GM12873 (cell line): ENCODE data around the gene C10orf67.

Experiments used
- TF ChIP-seq, protein P1 (sequence below): IDR thresholded peaks from 2 replicates; pipeline ENCODE4 v1.5.1; 2012; ENCODE audit warnings: low read depth, mild to moderate bottlenecking, moderate library complexity, low read length, control low read depth; ENCODE audit not compliant: insufficient read depth; ENCODE audit errors: missing control alignments

The C10orf67 gene

DNA sequence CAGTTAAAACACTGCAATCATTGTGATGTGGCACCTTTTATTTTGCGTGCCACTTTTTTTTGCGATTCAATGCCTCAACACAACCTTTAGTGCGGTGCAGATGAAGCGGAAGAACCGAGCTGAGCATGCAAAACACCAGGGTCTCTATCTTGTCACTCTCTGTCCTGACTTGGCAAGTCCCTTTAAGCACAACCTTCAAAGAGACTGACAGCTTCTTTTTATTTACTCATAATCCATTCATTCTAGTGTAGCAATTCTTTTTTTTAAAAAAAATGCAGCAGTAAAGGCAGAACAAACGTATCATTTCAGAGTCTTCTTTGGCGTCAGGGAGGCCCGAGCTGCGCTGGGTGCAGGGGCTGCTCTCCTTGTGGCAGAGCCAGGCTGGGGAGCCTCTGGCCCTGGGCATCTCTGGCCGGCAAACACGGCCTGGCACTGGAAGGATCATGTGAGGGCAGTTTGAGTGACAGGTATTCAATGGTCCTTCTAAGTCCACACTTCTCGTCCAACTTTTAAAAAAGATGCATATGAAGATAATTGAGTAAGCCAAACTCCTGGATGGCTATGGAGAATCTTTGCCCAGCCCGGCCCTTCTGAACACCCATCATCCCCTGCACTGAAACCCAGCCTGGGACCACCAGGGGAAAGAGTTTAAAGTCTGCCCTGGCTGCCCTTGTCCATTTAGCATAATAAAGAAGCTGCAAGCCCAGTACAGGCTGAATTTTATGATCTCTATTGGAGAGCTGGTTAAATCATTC is 148.6 kb downstream of the C10orf67 start:
- TF ChIP-seq, protein P1, sequence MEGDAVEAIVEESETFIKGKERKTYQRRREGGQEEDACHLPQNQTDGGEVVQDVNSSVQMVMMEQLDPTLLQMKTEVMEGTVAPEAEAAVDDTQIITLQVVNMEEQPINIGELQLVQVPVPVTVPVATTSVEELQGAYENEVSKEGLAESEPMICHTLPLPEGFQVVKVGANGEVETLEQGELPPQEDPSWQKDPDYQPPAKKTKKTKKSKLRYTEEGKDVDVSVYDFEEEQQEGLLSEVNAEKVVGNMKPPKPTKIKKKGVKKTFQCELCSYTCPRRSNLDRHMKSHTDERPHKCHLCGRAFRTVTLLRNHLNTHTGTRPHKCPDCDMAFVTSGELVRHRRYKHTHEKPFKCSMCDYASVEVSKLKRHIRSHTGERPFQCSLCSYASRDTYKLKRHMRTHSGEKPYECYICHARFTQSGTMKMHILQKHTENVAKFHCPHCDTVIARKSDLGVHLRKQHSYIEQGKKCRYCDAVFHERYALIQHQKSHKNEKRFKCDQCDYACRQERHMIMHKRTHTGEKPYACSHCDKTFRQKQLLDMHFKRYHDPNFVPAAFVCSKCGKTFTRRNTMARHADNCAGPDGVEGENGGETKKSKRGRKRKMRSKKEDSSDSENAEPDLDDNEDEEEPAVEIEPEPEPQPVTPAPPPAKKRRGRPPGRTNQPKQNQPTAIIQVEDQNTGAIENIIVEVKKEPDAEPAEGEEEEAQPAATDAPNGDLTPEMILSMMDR, result no peak

DNA sequence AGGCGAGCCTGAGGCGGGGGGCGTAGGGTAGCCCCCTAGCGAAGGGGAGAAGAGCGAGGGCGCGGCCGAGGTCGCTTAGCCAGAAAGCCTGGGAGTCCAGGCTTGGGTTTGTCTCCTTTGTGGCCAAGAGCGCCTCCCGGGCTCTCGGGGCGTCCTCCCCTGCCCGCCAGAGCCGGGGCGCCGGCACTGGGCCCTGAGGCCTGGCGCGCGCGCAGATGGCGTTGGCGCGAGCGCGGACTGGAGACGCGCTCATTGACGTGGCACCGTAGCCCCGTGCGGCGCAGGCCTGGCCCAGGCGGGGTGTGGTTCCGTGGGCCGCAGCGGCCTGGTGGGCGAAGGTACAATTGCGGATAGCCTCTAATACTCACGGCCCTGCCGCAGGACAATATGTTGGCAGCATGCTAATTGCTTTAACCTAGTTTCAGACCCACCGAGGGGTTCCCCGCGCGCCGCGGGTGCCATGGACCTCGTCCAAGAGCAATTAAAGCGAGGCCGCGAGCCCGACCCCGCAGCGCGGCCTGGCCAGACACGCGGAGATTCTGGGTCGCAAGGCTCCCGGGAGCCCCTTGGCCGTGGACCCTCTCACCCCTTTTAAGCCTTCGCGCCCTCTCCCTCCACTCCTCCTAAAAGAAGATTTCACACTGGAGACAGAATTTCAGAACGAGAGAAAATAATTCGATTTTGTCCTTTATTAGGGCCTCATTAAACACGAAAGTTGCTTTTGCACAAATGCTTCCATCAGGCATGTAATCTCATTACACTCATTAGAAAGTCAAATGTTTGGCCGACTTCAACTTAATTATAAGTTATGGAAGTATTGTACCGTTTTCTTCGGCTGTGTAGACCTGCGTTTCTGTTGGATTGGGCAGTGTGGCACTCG is 149.4 kb downstream of the C10orf67 start:
- TF ChIP-seq, protein P1, result no peak

DNA sequence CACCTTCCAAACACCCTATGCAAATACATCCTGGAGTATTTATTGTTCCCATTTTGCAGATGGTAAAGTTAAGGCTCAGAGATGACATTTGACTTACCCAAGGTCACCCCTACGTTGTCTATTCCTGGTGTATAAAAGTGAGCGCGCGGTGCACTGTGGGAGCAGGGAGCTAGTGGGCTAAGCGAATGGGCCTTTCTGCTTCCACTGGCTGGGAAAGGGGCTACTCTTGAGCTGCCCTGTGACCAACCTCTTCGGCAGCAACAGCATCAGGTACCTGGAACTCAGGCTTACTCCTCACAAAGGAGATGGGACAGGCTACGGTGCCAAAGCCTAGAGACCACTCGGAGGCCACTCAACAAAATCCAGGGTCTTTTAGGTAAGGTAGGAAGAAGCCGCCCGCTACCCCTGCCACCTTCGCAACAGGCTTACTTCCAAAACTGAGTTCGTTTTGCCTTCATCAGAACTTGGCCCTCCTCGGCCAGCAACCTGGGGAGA is 150.1 kb downstream of the C10orf67 start:
- TF ChIP-seq, protein P1, result no peak

DNA sequence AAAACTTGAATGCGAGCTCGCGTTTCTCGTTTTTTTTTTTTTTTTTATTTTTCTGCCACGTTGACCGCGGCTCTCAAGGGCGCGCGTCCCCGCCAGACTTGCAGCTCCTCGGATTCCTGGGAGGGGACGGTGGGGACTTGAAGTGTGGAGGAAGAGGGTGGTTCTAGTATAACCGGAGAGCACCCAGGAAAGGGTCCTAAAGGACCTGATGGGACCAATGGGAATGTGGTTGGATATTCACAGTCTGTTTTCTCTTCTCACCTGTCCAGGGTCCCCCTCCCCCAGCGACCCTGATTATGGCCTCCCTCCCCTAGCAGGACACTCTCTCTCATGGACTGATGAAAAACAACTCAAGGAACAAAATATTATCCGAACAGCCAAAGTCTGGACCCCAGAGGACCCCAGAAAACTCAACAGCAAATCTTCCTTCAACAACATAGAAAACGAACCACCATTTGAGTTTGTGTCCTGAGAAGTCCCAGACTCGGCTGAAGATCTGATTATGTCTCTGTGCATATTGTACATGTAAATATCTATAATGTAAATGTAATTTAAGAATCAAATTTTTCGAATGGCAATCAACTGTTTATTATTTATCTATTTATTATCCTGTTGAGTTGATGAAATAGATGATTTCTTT is 151.0 kb downstream of the C10orf67 start:
- TF ChIP-seq, protein P1, result no peak

DNA sequence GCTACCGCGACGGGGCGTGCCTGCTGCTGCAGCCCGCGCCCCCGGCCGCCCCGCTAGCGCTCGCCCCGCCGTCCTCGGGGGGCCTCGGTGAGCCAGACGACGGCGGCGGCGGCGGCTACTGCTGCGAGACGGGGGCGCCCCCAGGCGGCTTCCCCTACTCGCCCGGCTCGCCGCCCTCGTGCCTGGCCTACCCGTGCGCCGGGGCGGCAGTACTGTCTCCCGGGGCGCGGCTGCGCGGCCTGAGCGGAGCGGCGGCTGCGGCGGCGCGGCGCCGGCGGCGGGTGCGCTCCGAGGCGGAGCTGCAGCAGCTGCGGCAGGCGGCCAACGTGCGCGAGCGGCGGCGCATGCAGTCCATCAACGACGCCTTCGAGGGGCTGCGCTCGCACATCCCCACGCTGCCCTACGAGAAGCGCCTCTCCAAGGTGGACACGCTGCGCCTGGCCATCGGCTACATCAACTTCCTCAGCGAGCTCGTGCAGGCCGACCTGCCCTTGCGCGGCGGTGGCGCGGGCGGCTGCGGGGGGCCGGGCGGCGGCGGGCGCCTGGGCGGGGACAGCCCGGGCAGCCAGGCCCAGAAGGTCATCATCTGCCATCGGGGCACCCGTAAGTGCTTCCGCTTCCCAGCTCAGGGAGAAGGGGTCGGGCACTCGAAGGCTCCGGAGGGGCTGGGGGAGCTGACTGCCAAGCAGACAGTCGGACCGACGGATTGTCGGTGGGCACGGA is 151.7 kb downstream of the C10orf67 start:
- TF ChIP-seq, protein P1, result no peak

DNA sequence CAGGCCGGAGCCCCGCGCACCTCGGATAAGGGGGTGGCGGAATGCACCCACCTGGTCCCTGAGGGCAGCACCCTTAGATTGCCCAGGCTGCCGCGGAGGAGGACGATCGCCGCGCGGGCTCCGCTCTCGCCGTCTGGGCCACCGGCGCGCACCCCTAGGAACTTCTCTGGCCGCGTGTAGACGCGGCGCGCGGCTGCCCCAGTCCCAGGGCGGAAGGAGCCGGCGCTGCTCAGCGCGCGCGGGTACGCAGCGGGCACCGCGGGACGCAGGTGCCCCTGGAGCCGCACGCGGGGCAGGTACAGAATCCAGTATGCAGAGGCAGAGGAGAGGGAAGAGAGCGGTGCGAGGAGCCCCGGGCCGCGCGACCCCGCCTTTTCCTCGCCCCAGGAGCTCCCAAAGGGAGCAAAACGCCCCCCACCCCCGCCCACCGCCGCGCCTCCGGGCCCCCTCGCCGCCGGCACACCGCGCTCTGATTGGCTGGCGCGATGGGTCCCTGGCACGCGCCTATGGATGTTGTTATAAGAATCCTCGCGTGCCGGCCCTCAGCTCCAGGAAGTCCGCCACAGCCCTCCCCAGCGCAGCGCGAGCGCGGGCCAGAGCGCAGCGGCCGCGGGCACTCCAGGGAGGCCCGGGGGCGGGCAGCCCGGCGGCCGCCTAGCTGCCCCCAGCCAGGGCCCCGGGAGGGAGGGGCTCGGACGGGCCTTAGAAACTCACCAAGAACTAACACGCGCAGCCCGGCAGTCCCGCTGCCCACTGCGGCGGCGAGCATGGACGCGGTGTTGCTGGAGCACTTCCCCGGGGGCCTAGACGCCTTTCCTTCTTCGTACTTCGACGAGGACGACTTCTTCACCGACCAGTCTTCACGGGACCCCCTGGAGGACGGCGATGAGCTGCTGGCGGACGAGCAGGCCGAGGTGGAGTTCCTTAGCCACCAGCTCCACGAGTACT is 152.6 kb downstream of the C10orf67 start, which contains the start of gene PTF1A:
TSS of gene PTF1A (plus strand) at position 549 of the 948 bp plus-strand sequence. CDS start at position 768, 219 bp downstream.
- TF ChIP-seq, protein P1, result no peak
